Measurements from ENCODE around the gene EFR3B. TPM values are rescaled to one million over a fixed set of nuclear protein-coding genes. Genes with fewer than 3 reads are reported as not detected.

The EFR3B gene
- total and polyA plus RNA-seq, 10 of the 15 experiments (the other 5 are each of a cell fraction or from before 2014, with no cell fraction given) = 0.12 to 3.9 (median 1.8) TPM

- TF ChIP-seq CUX1 (IDR thresholded peaks at IDR 0.05; ENCODE audit: insufficient replicate concordance, low read depth, low read length) (no peak), ZBTB40 (IDR thresholded peaks at IDR 0.05; ENCODE audit: borderline replicate concordance) (no peak), TBL1XR1 (IDR thresholded peaks at IDR 0.05; ENCODE audit: low read depth, low read length) (no peak), KDM1A (IDR thresholded peaks at IDR 0.05; ENCODE audit: borderline replicate concordance) (no peak), CEBPB (IDR thresholded peaks at IDR 0.05; ENCODE audit: borderline replicate concordance in 1 of 2, low read depth in 2 of 2, low read length in 2 of 2) (no peak), NR2C1 (IDR thresholded peaks at IDR 0.05) (no peak), MLLT1 (IDR thresholded peaks at IDR 0.05) (no peak), NR2F1 (conservative IDR thresholded peaks at IDR 0.05) (no peak), HDGF (IDR thresholded peaks at IDR 0.05) (no peak), FOXM1 (IDR thresholded peaks at IDR 0.05; ENCODE audit: low read depth, low read length) (no peak), SP1 (IDR thresholded peaks at IDR 0.05; ENCODE audit: low read depth, low read length) (no peak)
Measured at GRCh38 chr2:25190536-25190935, 148.7 kb downstream of the EFR3B start (continued).
